ENCODE data around the gene CCDC50. TPM values are rescaled to one million over a fixed set of nuclear protein-coding genes. Genes with fewer than 3 reads are reported as not detected.

Gene CCDC50
- total and polyA plus RNA-seq, 2 of the 8 experiments (the other 6 are each of a cell fraction or from before 2014, with no cell fraction given) = 7.3 to 19.2 TPM

DNA sequence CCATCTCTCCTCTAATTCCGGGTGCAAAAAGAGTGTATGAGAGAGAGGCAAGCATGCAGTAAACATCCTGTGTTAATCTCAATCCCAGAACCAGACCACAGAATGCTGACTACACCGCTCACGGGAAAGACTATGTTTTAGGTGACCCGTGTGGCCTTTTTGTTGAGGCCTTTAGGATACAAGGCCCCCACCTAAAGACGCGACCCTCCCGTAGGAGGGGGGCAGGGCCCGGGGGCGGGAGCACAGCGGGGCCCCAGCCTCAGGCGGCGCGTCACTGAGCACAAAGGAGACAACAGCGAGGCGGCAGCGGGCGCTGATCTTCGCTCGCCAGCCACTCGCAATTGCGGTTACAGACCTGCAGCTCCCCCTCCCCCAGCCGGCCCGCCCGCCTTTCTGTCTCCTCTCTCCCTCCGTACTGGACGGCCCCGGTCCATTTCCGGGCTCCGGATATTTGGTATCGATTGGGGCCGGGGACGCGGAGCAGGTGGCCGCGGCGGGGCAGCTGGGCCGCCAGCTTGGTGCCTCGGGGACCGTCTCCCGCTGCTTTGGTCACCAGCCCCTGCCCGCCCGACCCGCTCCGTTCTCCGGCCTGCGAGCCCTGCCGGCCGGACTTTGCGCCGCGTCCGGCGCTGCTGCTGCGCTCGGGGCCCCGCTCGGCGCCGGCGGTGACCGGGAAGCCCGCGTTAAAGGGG, at the start of gene CCDC50 (continued):
- TF ChIP-seq SRF (IDR thresholded peaks at IDR 0.05; ENCODE audit: low read depth, low read length) = no peak
- peak; percentile 82 for TF ChIP-seq POLR2AphosphoS5 (IDR thresholded peaks at IDR 0.05; ENCODE audit: low read depth, low read length)
- TF ChIP-seq MAFK (IDR thresholded peaks at IDR 0.05; ENCODE audit: low read depth, low read length) = no peak

Data from H1 (cell line).